GM12878 (cell line): ENCODE measurements around the gene DIAPH3. TPM values are rescaled to one million over a fixed set of nuclear protein-coding genes. Genes with fewer than 3 reads are reported as not detected.

Source experiments
- ATAC-seq: fragments of 200-7000 bp; cut with Tn5 transposase; 3 replicates; pipeline ENCODE4 v1.9.1; 2020; ENCODE audit warnings: mild to moderate bottlenecking, moderate library complexity
- BruUV-seq: library from RNA; stranded (reverse); fragments of 400-500 nt; replicated peaks from 2 replicates; lab custom pipeline; 2021; lab: Mats Ljungman, UMichigan
- CTCF ChIA-PET: fragments of 300-600 bp; sonication (Branson Sonifier 250); formaldehyde crosslinking; extraction: SDS; loops from one replicate; lab custom pipeline; 2021; ENCODE audit warnings: inconsistent platforms; lab: Yijun Ruan, JAX
- POLR2A ChIA-PET: fragments of 350-600 bp; formaldehyde crosslinking; extraction: SDS; loops from one replicate; lab custom pipeline; 2021; ENCODE audit warnings: inconsistent platforms; lab: Charles Lee
- RAD21 ChIA-PET: fragments of 300-600 bp; sonication (Branson Sonifier 250); formaldehyde crosslinking; loops from one replicate; lab custom pipeline; 2023; ENCODE audit warnings: antibody characterized with exemption; ENCODE audit not compliant: unreplicated experiment; lab: Charles Lee
- SMC1A ChIA-PET: fragments of 300-600 bp; sonication (Branson Sonifier 250); formaldehyde crosslinking; loops from one replicate; lab custom pipeline; 2023; ENCODE audit not compliant: unreplicated experiment, uncharacterized antibody; lab: Charles Lee
- DNase-seq: peaks from one replicate; pipeline ENCODE4 v3.0.0-alpha.2; 2011; ENCODE audit warnings: low read depth, low spot score
- FAIRE-seq: peaks from 3 replicates; lab custom pipeline; 2011; peaks lifted over from hg19 to GRCh38; lab: Jason Lieb, UNC
- H2AFZ ChIP-seq: 2 replicates; pipeline ENCODE4 v1.6.0; 2011; ENCODE audit warnings: low read depth, low read length, control low read depth; ENCODE audit not compliant: control insufficient read depth
- H3K27ac ChIP-seq: 2 replicates; pipeline ENCODE4 v1.5.1; 2011; ENCODE audit warnings: control low read depth; ENCODE audit not compliant: control insufficient read depth, insufficient read depth
- H3K27me3 ChIP-seq, 2 experiments: replicated peaks in 1 of 2; 2 replicates each; pipeline versions ENCODE4 v1.6.0 to v1.6.1; 2011; ENCODE audit warnings: low read length in 1 of 2; ENCODE audit not compliant: control insufficient read depth in 2 of 2, insufficient read depth in 2 of 2
- H3K36me3 ChIP-seq, 2 experiments: 2 replicates each; pipeline ENCODE4 v1.5.1; 2011; ENCODE audit warnings: low read length in 1 of 2; ENCODE audit not compliant: control insufficient read depth in 2 of 2, insufficient read depth in 2 of 2
- H3K4me1 ChIP-seq: 2 replicates; pipeline ENCODE4 v1.6.1; 2011; ENCODE audit warnings: mild to moderate bottlenecking, low read length, moderate library complexity, mixed read lengths; ENCODE audit not compliant: control insufficient read depth, insufficient read depth
- H3K4me2 ChIP-seq: 2 replicates; pipeline ENCODE4 v1.6.0; 2011; ENCODE audit warnings: control low read depth; ENCODE audit not compliant: control insufficient read depth, insufficient read depth
- H3K4me3 ChIP-seq: fragments of 200-600 bp; sonication (generic); 2 replicates; pipeline ENCODE4 v1.5.1; 2016
- H3K79me2 ChIP-seq: 2 replicates; pipeline ENCODE4 v1.6.0; 2011; ENCODE audit warnings: low read length; ENCODE audit not compliant: control insufficient read depth, insufficient read depth
- H3K9ac ChIP-seq: 2 replicates; pipeline ENCODE4 v1.8.0; 2011; ENCODE audit warnings: low read length, control low read depth, mixed read lengths; ENCODE audit not compliant: control insufficient read depth, insufficient read depth
- H3K9me3 ChIP-seq: replicated peaks from 3 replicates; pipeline ENCODE4 v1.5.1; 2011; ENCODE audit warnings: mild to moderate bottlenecking, low read length; ENCODE audit not compliant: control insufficient read depth, insufficient read depth
- H4K20me1 ChIP-seq: 2 replicates; pipeline ENCODE4 v1.6.0; 2011; ENCODE audit not compliant: control insufficient read depth, insufficient read depth
- BCL3 ChIP-seq: IDR thresholded peaks from 2 replicates; pipeline ENCODE4 v1.6.1; 2011; ENCODE audit warnings: borderline replicate concordance, low read depth, mild to moderate bottlenecking, moderate library complexity, low read length; ENCODE audit not compliant: insufficient read depth, poor library complexity, severe bottlenecking
- BMI1 ChIP-seq: fragments of 450-650 bp; IDR thresholded peaks from 2 replicates; pipeline ENCODE4 v1.6.1; 2016; ENCODE audit warnings: mild to moderate bottlenecking, moderate library complexity, borderline replicate concordance
- CREM ChIP-seq: IDR thresholded peaks from 2 replicates; pipeline ENCODE4 v1.6.1; 2014; ENCODE audit warnings: antibody characterized with exemption, low read depth
- ELK1 ChIP-seq: IDR thresholded peaks from 2 replicates; pipeline ENCODE4 v1.6.1; 2012; ENCODE audit warnings: low read depth, low read length, improper control_type of control experiment
- FOXM1 ChIP-seq: IDR thresholded peaks from 2 replicates; pipeline ENCODE4 v1.6.1; 2012; ENCODE audit warnings: low read depth, mild to moderate bottlenecking, inconsistent platforms, low read length, moderate library complexity
- MLLT1 ChIP-seq: fragments of 450-650 bp; IDR thresholded peaks from 2 replicates; pipeline ENCODE4 v1.6.1; 2016; ENCODE audit warnings: mild to moderate bottlenecking
- NFYA ChIP-seq: IDR thresholded peaks from 2 replicates; pipeline ENCODE4 v1.6.1; 2011; ENCODE audit warnings: low read depth, mild to moderate bottlenecking, low read length, improper control_type of control experiment, borderline replicate concordance
- PKNOX1 ChIP-seq: fragments of 450-650 bp; IDR thresholded peaks from 2 replicates; pipeline ENCODE4 v1.6.1; 2016; ENCODE audit warnings: mild to moderate bottlenecking
- RFX5 ChIP-seq: IDR thresholded peaks from 2 replicates; pipeline ENCODE4 v1.6.1; 2011; ENCODE audit warnings: low read depth, low read length, improper control_type of control experiment
- STAT3 ChIP-seq: IDR thresholded peaks from 2 replicates; pipeline ENCODE4 v1.6.1; 2011; ENCODE audit warnings: low read depth, low read length, improper control_type of control experiment
- TARDBP ChIP-seq: IDR thresholded peaks from 2 replicates; pipeline ENCODE4 v1.6.1; 2016; ENCODE audit warnings: borderline replicate concordance
- WGBS: methylation state at CpG from one replicate; pipeline ENCODE4 v1.1.6; 2016; ENCODE audit warnings: low lambda C conversion rate; ENCODE audit not compliant: insufficient replicate concordance, insufficient coverage; ENCODE audit errors: missing lambda C conversion rate; 5-methylcytosine and 5-hydroxymethylcytosine counted together
- in situ Hi-C: fragments of 300-500 bp; cut with MboI; formaldehyde crosslinking; loops from 9 replicates; pipeline ENCODE4 v1.14.3; 2018; ENCODE audit warnings: mixed read lengths
- intact Hi-C: fragments of 100-400 bp; cut with micrococcal nuclease; formaldehyde crosslinking; loops from one replicate; pipeline ENCODE4 v1.14.2; 2022; ENCODE audit not compliant: unreplicated experiment
- polyA plus RNA-seq, 11 experiments: library from polyadenylated mRNA; depleted of rRNA in 4 of 11; unstranded in 6 of 11; stranded (reverse) in 5 of 11; fragments of >200 nt; fragmentation: Nextera tagmentation in 4 of 11; fragmentation: Illumina TruSeq in 1 of 11; extraction: Ambion mirVana in 4 of 11; extraction: Trizol in 1 of 11; gene quantifications; 1 replicate in 1 of 11; 2 replicates in 10 of 11; pipeline versions ENCODE4 v1.2.1 to v1.2.3, GENCODE V29; 2011 to 2016; ENCODE audit warnings: inconsistent platforms in 2 of 11, missing spikeins in 2 of 11, low read depth in 1 of 11
- total RNA-seq, 4 experiments: library from RNA; depleted of rRNA in 3 of 4; stranded (reverse); fragments of >200 nt in 3 of 4; fragmentation: Illumina TruSeq in 1 of 4; extraction: Trizol in 1 of 4; gene quantifications; 2 replicates each; pipeline versions ENCODE4 v1.2.1 to v1.2.3, GENCODE V29; 2013 to 2021

The DIAPH3 gene
- total and polyA plus RNA-seq, 10 of the 15 experiments (the other 5 are each of a cell fraction or from before 2014, with no cell fraction given) = 10.1 to 25.2 (median 15.4) TPM

GRCh38 chr13:59710416-59710815 lies 453.3 kb downstream of the DIAPH3 start:
- no peaks in the 10 kb centered on the region for H3K9me3 ChIP-seq
- no peak overlapping the region for H3K4me3 ChIP-seq
- ChIA-PET CTCF (interaction anchor here (0.7 kb wide), 1 partner anchor 27 kb away, joined by 3 read pairs; no protein-coding TSS in a partner anchor), RAD21 (no interaction called here), SMC1A (interaction anchor here (1.4 to 4.3 kb wide), 2 partner anchors 14 to 28 kb away, joined by 4 to 17 read pairs; no protein-coding TSS in a partner anchor), POLR2A (interaction anchor here (0.6 kb wide), 1 partner anchor 133 kb away, joined by 3 read pairs; no protein-coding TSS in a partner anchor)
- no peak overlapping the region for H3K27ac ChIP-seq
- intact Hi-C loops (no loop called here), in situ Hi-C loops (no loop called here)
- no peak for DNase-seq
- no peaks in the 10 kb centered on the region for H3K36me3 ChIP-seq
- 100% methylated on average over 1 of the region's 1 CpG for WGBS
- H2AFZ ChIP-seq = no peak overlapping the region
- ATAC-seq = no peak
- peaks cover 7% of the 10 kb centered on the region; the same call in 1 of the 2 replicates for H3K4me1 ChIP-seq
- no peak overlapping the region for H3K9ac ChIP-seq
- FAIRE-seq = no peak
- H3K4me2 ChIP-seq = no peak overlapping the region
- no TSS peak for BruUV-seq
- no peak for TF ChIP-seq STAT3
- no peak for TF ChIP-seq FOXM1
- no peak for TF ChIP-seq BMI1
- no peak for TF ChIP-seq CREM
- no peak for TF ChIP-seq TARDBP
- TF ChIP-seq BCL3 = no peak
- TF ChIP-seq ELK1 = no peak
- no peak for TF ChIP-seq NFYA
- no peak for TF ChIP-seq PKNOX1
- no peak for TF ChIP-seq MLLT1
- no peak for TF ChIP-seq RFX5
- H4K20me1 ChIP-seq = no peaks in the 10 kb centered on the region
- no peaks in the 10 kb centered on the region for H3K79me2 ChIP-seq
- H3K27me3 ChIP-seq = no peaks in the 10 kb centered on the region
